GM10847 (cell line): ENCODE measurements around the gene GNG12.

Experiments used
- POLR2A ChIP-seq: IDR thresholded peaks from 2 replicates; pipeline ENCODE4 v1.6.1; 2011; ENCODE audit not compliant: insufficient read length; ENCODE audit errors: extremely low read depth

GNG12 gene

DNA sequence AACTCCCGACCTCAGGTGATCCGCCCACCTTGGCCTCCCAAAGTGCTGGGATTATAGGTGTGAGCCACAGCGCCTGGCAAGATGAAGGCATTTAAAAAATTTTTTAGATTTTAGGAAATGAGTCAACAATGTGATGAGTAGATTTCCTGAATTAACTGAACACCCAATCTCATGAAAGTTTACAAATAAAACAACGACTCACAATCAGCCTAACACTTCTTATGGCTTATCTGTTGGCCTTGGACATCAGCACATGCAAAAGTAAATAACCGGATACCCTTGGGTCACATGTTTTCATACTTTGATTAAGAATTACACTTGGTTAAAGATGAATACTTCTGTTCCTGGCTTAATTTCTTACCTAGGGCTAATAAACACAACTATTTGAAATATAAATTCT, 3.0 kb downstream of the GNG12 start:
- no peak for TF ChIP-seq POLR2A

DNA sequence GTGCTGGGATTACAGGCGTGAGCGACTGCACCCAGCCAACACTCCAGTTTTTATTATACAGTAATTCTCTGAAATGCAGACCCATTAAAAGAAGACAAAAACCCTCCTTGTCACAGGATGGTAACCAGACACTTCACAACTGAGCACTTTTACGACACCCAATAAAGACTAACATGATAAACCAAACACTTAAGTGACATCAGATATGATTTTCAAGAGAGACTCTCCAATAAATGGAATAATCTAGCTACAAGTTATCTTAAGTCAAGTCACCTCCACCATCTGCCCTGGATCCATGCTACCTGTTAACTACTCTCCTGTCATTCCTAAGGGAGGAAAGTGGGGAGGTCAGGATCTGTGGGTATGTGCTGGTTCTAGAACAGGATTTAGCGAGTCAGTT, 5.6 kb downstream of the GNG12 start:
- TF ChIP-seq POLR2A, result no peak

DNA sequence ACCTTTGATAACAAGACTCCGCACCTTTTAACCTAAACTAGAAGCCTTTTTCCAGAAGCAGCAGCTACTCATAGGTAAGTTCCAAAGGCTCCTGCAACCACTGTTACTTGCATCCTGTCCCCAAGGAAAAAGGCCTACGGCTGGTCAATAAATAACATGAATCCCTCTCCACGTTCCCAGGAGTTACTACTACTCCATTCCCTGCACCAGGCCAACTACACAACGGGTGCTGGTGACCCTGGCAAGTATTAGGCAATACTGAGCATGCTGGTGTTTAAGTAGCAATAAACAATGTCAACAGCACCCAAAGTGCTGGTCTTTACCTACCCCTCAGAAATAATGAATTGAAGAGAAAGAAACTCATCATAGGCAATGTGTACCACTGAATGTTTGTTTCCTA, 7.7 kb downstream of the GNG12 start:
- TF ChIP-seq POLR2A, result no peak

DNA sequence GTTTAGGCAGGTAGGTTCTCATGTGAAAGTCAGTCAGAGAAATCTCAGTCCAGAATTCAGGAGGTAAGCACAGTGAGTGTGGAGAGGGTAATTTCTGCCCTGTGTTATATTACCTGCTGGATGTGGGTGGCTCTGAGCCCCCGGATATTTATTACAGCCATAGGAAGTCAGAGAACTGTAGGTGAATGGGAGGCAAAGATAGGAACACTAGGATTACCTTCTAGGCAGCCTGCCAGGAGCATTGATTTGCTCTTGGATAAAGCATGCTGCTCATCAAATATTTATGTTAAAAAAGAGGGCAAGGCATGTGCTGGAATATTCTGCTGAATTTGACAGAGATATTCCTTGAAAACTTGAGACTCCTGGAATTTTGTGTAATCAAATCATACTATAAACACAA, 8.5 kb downstream of the GNG12 start:
- TF ChIP-seq POLR2A, result no peak

DNA sequence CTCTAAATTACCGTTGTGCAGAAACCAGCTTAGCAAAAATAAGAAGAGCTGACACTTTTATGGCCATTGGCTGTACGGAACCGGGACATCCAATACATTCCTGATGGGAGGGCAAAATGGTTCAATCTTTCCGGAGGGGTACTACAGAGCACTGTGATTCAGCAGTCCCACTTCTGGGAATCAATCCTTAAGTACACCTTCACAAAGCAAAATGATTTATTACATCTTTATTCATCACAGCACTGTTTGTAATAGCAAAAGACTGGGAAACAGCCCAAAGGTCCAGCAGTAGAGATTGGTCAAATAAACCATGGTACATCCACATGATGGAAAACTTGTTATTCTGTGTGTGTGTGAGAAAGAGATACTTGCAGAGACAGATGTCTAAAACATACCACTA, 9.7 kb downstream of the GNG12 start:
- TF ChIP-seq POLR2A, result no peak

DNA sequence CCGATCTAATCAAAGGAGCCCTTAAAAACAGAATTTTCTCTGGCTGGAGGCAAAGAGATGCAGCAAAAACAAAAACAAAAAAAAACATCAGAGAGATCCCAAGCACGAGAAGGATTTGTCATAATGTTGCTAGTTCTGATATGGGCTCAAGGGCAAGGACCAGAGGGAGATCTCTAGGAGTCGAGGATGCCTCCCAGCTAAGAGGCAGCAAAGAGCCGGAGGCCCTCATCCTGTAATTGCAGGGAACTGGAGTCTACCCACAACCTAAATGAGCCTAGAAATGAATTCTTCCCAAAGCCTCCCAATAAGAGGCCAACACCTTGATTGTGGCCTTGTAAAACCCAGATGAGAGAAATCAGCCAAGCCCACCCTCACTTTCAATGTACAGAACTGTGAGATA, 12.0 kb downstream of the GNG12 start:
- TF ChIP-seq POLR2A, result no peak

DNA sequence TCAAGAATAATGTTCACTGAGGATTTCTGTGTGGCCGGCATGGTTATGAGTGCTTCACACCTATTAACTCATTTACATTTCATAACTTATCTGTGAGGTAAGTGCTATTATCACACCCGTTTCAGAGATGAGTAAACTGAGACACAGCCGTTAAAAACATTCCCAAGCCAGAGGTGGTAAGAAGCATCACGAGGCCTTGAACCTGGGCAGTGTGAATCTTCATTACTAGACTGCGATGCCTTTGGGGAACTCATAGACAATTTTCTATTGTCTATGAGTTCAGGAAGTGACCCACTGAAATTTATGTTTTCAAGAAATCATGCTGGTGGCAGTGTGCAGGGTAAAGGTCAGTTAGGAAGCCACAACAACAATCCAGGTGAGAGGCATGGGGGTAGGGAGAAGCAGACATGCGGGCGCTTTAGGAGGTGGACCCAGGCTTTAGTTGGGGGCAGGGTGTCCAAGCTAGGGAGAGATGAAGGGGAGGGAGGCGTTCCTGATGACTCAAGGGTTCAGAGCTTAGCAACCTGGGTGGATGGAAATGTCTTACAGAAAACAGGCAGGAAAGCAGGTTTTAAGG, 14.5 kb downstream of the GNG12 start:
- TF ChIP-seq POLR2A, result no peak

DNA sequence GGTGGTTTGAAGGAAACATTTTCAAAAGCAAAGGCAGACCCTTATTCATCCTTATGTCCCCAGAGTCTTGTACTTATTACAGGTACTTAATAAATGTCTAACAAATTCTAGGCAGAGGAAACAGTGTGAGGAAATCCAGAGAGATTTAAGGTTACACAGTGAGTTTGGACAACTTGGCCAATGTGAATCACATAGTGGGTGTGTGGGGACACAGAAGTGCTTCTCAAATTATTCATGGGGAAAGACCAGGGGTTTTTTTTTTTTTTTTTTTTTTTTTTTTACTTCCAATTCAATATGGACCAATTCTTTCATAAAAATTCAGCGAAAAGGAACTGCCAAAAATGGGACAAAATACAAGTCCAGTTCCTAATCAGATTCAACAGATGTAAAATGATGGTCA, 15.1 kb downstream of the GNG12 start:
- TF ChIP-seq POLR2A, result no peak

DNA sequence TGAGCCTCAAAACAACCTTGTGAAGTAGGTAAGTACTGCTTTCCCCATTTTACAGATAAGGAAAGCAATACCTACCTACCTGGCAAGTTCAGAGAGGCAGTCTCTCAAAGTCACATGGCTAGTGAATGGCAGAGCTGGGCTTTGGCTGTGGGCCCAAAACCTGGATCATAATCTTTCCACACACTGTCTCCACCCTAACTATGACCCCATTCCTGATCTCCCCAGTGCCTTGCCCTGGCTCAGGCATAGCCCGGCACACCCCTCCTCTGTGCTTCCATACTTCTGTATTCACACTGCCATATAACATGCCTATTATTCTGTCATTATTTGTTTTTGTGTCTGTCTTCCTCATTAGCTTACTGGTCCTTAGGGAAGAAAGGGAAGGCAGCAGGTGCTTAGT, 15.9 kb downstream of the GNG12 start:
- no peak for TF ChIP-seq POLR2A

DNA sequence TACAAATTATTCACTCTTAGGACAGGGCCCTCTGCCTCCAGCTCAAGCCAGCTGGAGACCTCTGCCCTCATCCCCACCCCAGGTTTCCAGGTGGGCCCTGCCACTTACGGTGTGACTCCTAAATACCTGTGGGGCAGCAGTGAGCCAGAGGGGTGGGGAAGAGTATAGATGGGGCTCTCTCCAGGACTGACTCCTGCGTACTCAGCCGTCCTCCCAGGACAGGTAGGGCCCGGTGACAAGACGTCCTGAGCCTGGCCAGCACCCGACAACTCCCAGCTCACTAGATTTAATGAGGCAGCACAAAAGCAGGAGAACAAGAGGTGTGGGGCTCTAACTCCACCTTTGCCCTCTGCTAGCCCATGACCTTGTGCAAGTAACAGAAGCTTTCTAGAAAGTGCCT, 16.8 kb downstream of the GNG12 start:
- no peak for TF ChIP-seq POLR2A

DNA sequence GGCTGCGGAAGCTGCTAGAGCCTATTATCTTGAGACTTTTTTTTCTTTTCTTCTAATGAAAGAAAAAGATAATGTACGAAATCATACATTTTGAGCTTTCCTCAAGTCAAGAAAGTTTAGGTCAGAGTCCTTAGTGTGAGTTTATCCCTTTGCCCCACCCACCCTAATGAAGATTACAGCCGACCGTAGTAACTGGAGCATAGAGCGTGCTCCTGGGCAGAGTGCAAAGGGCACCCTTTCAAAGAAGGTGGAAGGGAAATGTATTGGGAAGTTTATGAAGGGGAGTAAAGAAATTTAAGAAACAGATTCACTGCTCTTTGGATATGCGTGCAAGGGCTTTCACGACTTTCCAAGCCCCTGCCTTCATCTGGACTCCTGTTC, 17.2 kb downstream of the GNG12 start:
- TF ChIP-seq POLR2A, result no peak

DNA sequence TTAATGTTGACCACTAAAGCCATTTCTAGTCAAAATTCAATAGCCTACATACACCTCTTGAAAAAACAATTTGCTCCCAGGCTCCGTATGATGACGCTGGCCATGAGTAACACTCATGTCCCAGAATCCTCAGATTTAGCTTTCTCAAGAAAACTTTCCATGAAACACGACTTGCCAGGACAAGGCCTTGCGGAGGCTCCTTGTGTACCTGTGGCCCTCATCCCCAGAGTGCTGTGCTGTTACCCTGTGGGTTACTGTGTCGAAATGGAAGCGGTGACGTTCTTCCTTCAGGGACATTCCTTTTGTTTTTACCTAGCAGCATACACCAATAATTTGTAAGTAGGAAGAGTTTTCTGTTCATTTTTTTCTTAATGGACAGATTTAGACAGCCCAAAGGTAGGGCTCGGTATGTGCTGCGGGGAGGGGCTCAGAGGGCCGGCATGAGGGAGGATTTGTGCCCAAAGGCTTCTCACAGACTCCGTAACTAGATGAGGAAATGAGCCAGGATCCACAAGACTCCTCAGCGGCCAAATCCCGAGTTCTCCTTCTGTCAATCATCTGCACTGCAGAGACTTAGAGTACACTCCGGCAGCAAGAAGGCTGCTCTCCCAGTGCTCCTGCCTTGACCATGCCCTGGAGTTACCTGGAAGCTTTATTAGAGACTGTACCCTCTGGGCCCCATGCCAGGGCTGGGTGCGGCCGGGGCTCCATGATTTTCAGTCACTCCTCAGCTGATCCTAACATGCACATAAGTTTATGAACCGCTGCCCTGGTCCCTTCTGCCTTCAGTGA, 17.8 kb downstream of the GNG12 start:
- no peak for TF ChIP-seq POLR2A

DNA sequence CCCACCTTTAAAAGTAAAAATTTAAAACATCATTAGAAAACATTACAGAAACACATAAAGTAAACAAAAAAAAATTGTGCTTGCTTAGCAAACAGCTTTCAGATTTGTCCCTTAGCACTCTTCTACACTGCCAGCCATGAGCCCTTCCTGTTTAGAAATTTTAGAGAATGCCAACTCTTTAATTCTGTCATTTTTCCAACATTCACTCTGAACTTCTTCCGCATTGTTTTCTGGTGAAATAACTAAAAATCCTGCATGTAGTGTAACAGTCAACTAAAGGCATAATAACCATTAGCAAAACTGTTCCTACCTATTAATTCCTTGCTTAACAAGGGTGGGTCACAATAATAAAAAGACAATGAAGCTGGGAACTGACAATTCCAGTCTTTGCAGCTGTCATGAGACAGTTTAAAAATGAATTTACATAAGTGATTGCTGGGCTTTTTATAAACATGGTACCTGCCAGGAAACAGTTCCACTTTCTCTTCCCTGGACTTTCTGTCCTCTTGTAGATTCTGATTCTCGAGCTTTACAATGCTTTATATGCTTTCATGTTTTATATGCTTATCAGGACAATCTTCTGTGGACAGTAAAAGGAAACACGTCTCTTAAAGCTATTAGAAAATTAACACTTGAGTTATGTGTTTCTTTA, 19.0 kb downstream of the GNG12 start:
- TF ChIP-seq POLR2A, result no peak

DNA sequence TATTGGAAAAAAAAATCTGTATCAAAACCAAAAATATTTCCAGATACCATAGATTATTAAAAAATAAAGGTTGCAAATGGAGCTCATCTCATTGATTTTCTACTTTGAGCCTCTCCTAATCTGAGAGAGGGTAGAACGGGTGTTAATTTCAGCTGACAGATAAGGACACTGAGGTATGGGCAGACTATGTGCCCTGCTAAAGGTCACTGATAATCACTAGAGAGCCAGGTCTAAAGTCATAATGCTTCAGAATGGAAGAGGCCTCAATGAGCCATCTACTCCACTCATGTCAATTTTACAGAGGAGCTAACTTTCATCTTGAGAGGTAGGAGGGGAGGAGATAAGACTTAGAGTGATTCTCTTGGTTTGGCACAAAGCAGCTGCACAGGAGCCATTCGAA, 21.0 kb downstream of the GNG12 start:
- no peak for TF ChIP-seq POLR2A

DNA sequence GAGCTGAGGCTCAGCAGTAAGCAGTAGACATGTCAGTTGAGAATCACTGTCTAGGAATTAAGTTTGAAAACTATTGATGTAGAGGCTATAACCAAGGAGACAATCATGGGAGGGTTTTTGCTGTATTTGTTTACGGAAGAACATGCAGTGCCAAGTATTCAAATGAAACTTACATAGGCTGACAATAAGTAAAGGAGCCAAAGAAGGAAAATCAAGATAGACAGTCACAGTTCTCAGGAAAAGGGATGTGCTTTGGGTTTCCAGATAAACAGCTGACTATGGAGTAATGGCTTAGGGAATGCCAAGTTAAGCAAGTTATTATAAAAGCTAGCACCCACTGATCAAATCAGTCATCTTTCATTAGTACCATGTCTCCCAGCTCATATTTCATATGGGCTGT, 21.5 kb downstream of the GNG12 start:
- no peak for TF ChIP-seq POLR2A

DNA sequence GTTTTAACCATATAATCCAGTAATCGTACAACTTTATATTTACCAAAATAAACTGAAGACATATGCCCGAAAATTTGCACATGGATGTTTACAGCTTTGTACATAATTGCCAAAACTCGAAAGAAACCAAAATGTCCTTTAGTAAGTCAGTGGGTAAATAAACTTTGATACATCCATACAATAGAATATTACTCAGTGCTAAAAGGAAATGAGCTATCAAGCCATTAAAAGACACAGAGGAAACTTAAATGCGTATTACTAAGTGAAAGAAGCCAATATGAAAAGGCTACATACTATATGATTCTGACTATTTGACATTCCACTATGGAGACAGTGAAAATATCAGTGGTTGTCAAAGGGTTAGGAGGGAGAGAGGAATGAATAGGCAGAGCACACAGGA, 23.4 kb downstream of the GNG12 start:
- no peak for TF ChIP-seq POLR2A

DNA sequence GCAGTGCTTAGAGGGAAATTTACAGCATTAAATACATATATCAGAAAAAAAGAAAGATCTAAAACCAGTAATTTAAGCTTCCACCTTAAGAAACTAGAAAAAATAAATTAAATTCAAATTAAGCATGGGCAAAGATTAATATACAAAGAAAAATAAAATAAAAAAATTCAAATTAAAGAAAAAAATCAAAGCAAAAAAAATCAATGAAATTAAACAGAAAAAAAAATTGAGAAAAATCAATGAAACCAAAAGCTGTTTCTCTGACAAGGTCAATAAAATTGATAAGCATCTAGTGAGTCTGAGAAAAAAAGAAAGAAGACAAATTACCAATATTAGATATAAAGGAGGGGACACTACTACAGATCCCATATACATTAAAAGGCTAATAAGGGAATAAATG, 26.0 kb downstream of the GNG12 start:
- no peak for TF ChIP-seq POLR2A

DNA sequence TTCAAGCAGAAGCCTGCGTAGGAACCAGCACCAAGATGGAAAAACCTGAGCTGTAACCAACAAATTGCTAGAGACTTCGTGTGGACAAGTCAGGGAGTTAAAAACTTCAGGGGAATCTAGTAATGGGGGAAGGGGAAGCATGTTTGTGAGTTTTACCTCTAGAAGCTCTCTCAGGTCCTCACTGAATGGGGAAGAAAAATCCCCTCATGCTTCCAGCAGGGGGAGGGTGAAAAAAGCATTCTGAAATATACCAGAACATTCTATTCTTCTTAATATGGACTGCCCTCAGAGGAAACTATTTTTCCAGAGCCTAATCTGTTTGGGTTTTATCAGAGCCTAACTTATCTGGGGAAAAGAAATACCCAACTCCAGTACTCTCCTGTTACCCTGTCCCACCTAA, 28.6 kb downstream of the GNG12 start:
- no peak for TF ChIP-seq POLR2A
